ENCODE measurements around the gene CCAR1.
"Not testable (repeated sequence)": the region's sequence is repeated elsewhere in the genome, so short reads cannot be mapped to it uniquely, and the experiment has no call there.

Gene CCAR1

GRCh38 chr10:68767407-68767806 is 46.4 kb downstream of the CCAR1 start:
- not testable (repeated sequence) for DNase-seq

GRCh38 chr10:68781613-68782574 is 60.9 kb downstream of the CCAR1 start:
- no peak for DNase-seq

GRCh38 chr10:68784476-68784875 is 63.4 kb downstream of the CCAR1 start:
- no peak for DNase-seq

- no peak for DNase-seq
These were observed 66.8 kb downstream of the CCAR1 start for GRCh38 chr10:68787813-68788212.

- DNase-seq = no peak
These were observed 69.4 kb downstream of the CCAR1 start for GRCh38 chr10:68790476-68790875.

GRCh38 chr10:68792115-68792514 is 71.1 kb downstream of the CCAR1 start:
- no peak for DNase-seq

GRCh38 chr10:68795886-68796532 is 75.0 kb downstream of the CCAR1 start:
- DNase-seq = no peak

GRCh38 chr10:68796605-68797004 is 75.6 kb downstream of the CCAR1 start:
- DNase-seq = no peak

GRCh38 chr10:68800211-68800610 is 79.2 kb downstream of the CCAR1 start:
- DNase-seq = no peak

- DNase-seq = no peak
These were observed 83.7 kb downstream of the CCAR1 start for GRCh38 chr10:68804692-68805091.

GRCh38 chr10:68810830-68811229 is 89.8 kb downstream of the CCAR1 start:
- DNase-seq = not testable (repeated sequence)

GRCh38 chr10:68811314-68812009 is 90.4 kb downstream of the CCAR1 start:
- DNase-seq = no peak

GRCh38 chr10:68812420-68812819 is 91.4 kb downstream of the CCAR1 start:
- no peak for DNase-seq

- no peak for DNase-seq
These were observed 92.5 kb downstream of the CCAR1 start for GRCh38 chr10:68813559-68813958.

- DNase-seq = no peak
These were observed 95.9 kb downstream of the CCAR1 start for GRCh38 chr10:68816796-68817412.

- DNase-seq = not testable (repeated sequence)
These were observed 99.3 kb downstream of the CCAR1 start for GRCh38 chr10:68820359-68820758.

- not testable (repeated sequence) for DNase-seq
These were observed 101.6 kb downstream of the CCAR1 start for GRCh38 chr10:68822626-68823025.

GRCh38 chr10:68826764-68827591 is 105.9 kb downstream of the CCAR1 start, which contains the start of gene STOX1:
Gene STOX1, plus strand, starts transcription at chr10:68827531. Its CDS starts 93 bp downstream, at chr10:68827624.
- peak; percentile 51 for DNase-seq

GRCh38 chr10:68827592-68827959 is 106.5 kb downstream of the CCAR1 start:
- DNase-seq = not testable (repeated sequence)

GRCh38 chr10:68828083-68828601 is 107.1 kb downstream of the CCAR1 start:
- DNase-seq = not testable (repeated sequence)

- no peak for DNase-seq
These were observed 107.8 kb downstream of the CCAR1 start for GRCh38 chr10:68828833-68829232.

- DNase-seq = no peak
These were observed 108.5 kb downstream of the CCAR1 start for GRCh38 chr10:68829521-68829920.
